Endodermal cell (in vitro differentiated cells): Measurements from ENCODE around the gene S1PR2. TPM values are rescaled to one million over a fixed set of nuclear protein-coding genes. Genes with fewer than 3 reads are reported as not detected.

ENCODE experiments used
- DNase-seq: peaks from one replicate; pipeline ENCODE4 v3.0.0-alpha.2; 2017
- H3K27ac ChIP-seq: 2 replicates; pipeline ENCODE4 v1.5.1; 2013; ENCODE audit warnings: mild to moderate bottlenecking, low read depth, low read length, moderate library complexity
- H3K27me3 ChIP-seq: 2 replicates; pipeline ENCODE4 v1.6.1; 2013; ENCODE audit warnings: mild to moderate bottlenecking, low read length, moderate library complexity; ENCODE audit not compliant: insufficient read depth, control insufficient read depth, poor library complexity, severe bottlenecking
- H3K36me3 ChIP-seq: 2 replicates; pipeline ENCODE4 v1.7.0; 2013; ENCODE audit warnings: mild to moderate bottlenecking, low read length, moderate library complexity; ENCODE audit not compliant: control insufficient read depth, insufficient read depth
- H3K4me1 ChIP-seq: one replicate; pipeline ENCODE4 v1.7.0; 2013; ENCODE audit warnings: low read length; ENCODE audit not compliant: control insufficient read depth, insufficient read depth
- H3K4me3 ChIP-seq: 2 replicates; pipeline ENCODE4 v1.5.1; 2013; ENCODE audit warnings: mild to moderate bottlenecking, low read length, moderate library complexity
- H3K9ac ChIP-seq: 2 replicates; pipeline ENCODE4 v1.6.1; 2013; ENCODE audit warnings: mild to moderate bottlenecking, low read length, moderate library complexity; ENCODE audit not compliant: poor library complexity, severe bottlenecking; ENCODE audit errors: extremely low read depth
- H3K9me3 ChIP-seq: 2 replicates; pipeline ENCODE4 v1.6.1; 2013; ENCODE audit warnings: mild to moderate bottlenecking, low read length, moderate library complexity; ENCODE audit not compliant: control insufficient read depth
- H3K27ac Mint-ChIP-seq: 2 replicates; pipeline ENCODE4 v1.8.0; 2020; ENCODE audit warnings: mixed read lengths
- H3K27me3 Mint-ChIP-seq: 2 replicates; pipeline ENCODE4 v1.8.0; 2021; ENCODE audit warnings: mild to moderate bottlenecking, mixed read lengths; ENCODE audit not compliant: insufficient read depth
- H3K36me3 Mint-ChIP-seq: 2 replicates; pipeline ENCODE4 v1.8.0; 2020; ENCODE audit warnings: low read depth, mixed read lengths
- H3K4me1 Mint-ChIP-seq: 2 replicates; pipeline ENCODE4 v1.8.0; 2020; ENCODE audit warnings: mixed read lengths
- H3K4me3 Mint-ChIP-seq: 2 replicates; pipeline ENCODE4 v1.8.0; 2020; ENCODE audit warnings: mild to moderate bottlenecking, moderate library complexity, mixed read lengths
- H3K9me3 Mint-ChIP-seq: 2 replicates; pipeline ENCODE4 v1.8.0; 2020; ENCODE audit warnings: mild to moderate bottlenecking, mixed read lengths
- CTCF ChIP-seq: fragments of 200-600 bp; sonication (generic); conservative IDR thresholded peaks from 2 replicates; pipeline ENCODE4 v1.5.0; 2021; ENCODE audit warnings: antibody characterized with exemption, mild to moderate bottlenecking
- WGBS, 2 experiments: methylation state at CpG; one replicate each; pipeline versions ENCODE4 v1.1.5 to v1.1.7; 2013; ENCODE audit warnings: missing lambda C conversion rate in 2 of 2, mixed read lengths in 1 of 2; ENCODE audit not compliant: insufficient coverage in 1 of 2, insufficient read length in 1 of 2; 5-methylcytosine and 5-hydroxymethylcytosine counted together
- total RNA-seq, 2 donors: library from RNA; stranded (reverse); fragmentation: NEBNext Ultra II Directional in 1 of 2; extraction: Animal tissue kit (Norgen Biotek cat#: 25700) in 1 of 2; gene quantifications; 2 replicates in 1 of 2; 3 replicates in 1 of 2; pipeline ENCODE4 v1.2.1, GENCODE V29; 2021

The S1PR2 gene
- total RNA-seq, 2 donors from 2014 or later = 11.0 to 16.4 TPM

- Mint-ChIP-seq H3K4me3 (no peak overlapping the region), H3K4me1 (no peaks in the 10 kb centered on the region), H3K9me3 (peaks cover 2% of the 10 kb centered on the region), H3K27me3 (no peaks in the 10 kb centered on the region), H3K27ac (no peak overlapping the region), H3K36me3 (no peaks in the 10 kb centered on the region)
- Histone ChIP-seq H3K4me3 (no peak overlapping the region), H3K27me3 (no peaks in the 10 kb centered on the region), H3K9ac (no peak overlapping the region), H3K4me1 (no peaks in the 10 kb centered on the region), H3K36me3 (no peaks in the 10 kb centered on the region), H3K9me3 (no peaks in the 10 kb centered on the region), H3K27ac (no peak overlapping the region)
- no peak for DNase-seq
- TF ChIP-seq CTCF = no peak
- WGBS, 2 experiments = 86 to 93% methylated on average over 6 of the region's 6 CpGs
Observed at GRCh38 chr19:10211691-10212090, 19.4 kb downstream of the S1PR2 start.

GRCh38 chr19:10211061-10211460 is 20.1 kb downstream of the S1PR2 start:
- Mint-ChIP-seq H3K4me1 (no peaks in the 10 kb centered on the region), H3K9me3 (peaks cover 2% of the 10 kb centered on the region), H3K36me3 (no peaks in the 10 kb centered on the region), H3K27me3 (no peaks in the 10 kb centered on the region), H3K4me3 (no peak overlapping the region), H3K27ac (no peak overlapping the region)
- H3K9me3 ChIP-seq = no peaks in the 10 kb centered on the region
- no peaks in the 10 kb centered on the region for H3K27me3 ChIP-seq
- TF ChIP-seq CTCF = no peak
- no peaks in the 10 kb centered on the region for H3K36me3 ChIP-seq
- no peak for DNase-seq
- H3K4me1 ChIP-seq = no peaks in the 10 kb centered on the region
- no peak overlapping the region for H3K9ac ChIP-seq
- H3K27ac ChIP-seq = no peak overlapping the region
- 99 to 100% methylated on average over 3 to 4 of the region's 4 CpGs for WGBS, 2 experiments
- no peak overlapping the region for H3K4me3 ChIP-seq

- no peak for DNase-seq
- Histone ChIP-seq H3K9me3 (no peaks in the 10 kb centered on the region), H3K36me3 (no peaks in the 10 kb centered on the region), H3K4me3 (no peak overlapping the region), H3K4me1 (no peaks in the 10 kb centered on the region), H3K27ac (no peak overlapping the region), H3K9ac (no peak overlapping the region), H3K27me3 (no peaks in the 10 kb centered on the region)
- peaks cover 4% of the 10 kb centered on the region for H3K9me3 Mint-ChIP-seq
- H3K4me1 Mint-ChIP-seq = no peaks in the 10 kb centered on the region
- no peak for TF ChIP-seq CTCF
- H3K36me3 Mint-ChIP-seq = no peaks in the 10 kb centered on the region
- H3K27me3 Mint-ChIP-seq = peaks cover 3% of the 10 kb centered on the region
- 76 to 100% methylated on average over 2 to 4 of the region's 4 CpGs for WGBS, 2 experiments
- H3K27ac Mint-ChIP-seq = no peak overlapping the region
- no peak overlapping the region for H3K4me3 Mint-ChIP-seq
Observed at GRCh38 chr19:10209315-10209714, 21.8 kb downstream of the S1PR2 start.
